G401.6 (cell line): ENCODE data around the gene FAM107B.

Source experiments
- FAIRE-seq: peaks from 2 replicates; lab custom pipeline; 2012; peaks lifted over from hg19 to GRCh38; lab: Jason Lieb, UNC

Gene FAM107B

GRCh38 chr10:14625192-14625631, 149.5 kb downstream of the FAM107B start:
- no peak for FAIRE-seq

GRCh38 chr10:14624600-14624999, 150.1 kb downstream of the FAM107B start:
- no peak for FAIRE-seq

GRCh38 chr10:14623931-14624330, 150.8 kb downstream of the FAM107B start:
- no peak for FAIRE-seq

- FAIRE-seq, result no peak
These were observed 153.7 kb downstream of the FAM107B start for GRCh38 chr10:14621037-14621436.

- no peak for FAIRE-seq
These were observed 156.0 kb downstream of the FAM107B start for GRCh38 chr10:14618674-14619073.

GRCh38 chr10:14617852-14618251, 156.8 kb downstream of the FAM107B start:
- no peak for FAIRE-seq

- FAIRE-seq, result no peak
These were observed 157.6 kb downstream of the FAM107B start for GRCh38 chr10:14616955-14617730.

- FAIRE-seq, result no peak
These were observed 158.2 kb downstream of the FAM107B start for GRCh38 chr10:14616465-14616864.

- no peak for FAIRE-seq
These were observed 161.1 kb downstream of the FAM107B start for GRCh38 chr10:14613588-14613920.

- FAIRE-seq, result no peak
These were observed 161.7 kb downstream of the FAM107B start for GRCh38 chr10:14612873-14613587.

GRCh38 chr10:14611968-14612693, 162.6 kb downstream of the FAM107B start:
- FAIRE-seq, result no peak

- FAIRE-seq, result no peak
These were observed 165.5 kb downstream of the FAM107B start for GRCh38 chr10:14609178-14609577.

- FAIRE-seq, result no peak
These were observed 166.2 kb downstream of the FAM107B start for GRCh38 chr10:14608381-14609001.

GRCh38 chr10:14606633-14607032, 168.1 kb downstream of the FAM107B start:
- FAIRE-seq, result no peak

GRCh38 chr10:14605231-14605925, 169.3 kb downstream of the FAM107B start:
- no peak for FAIRE-seq

- FAIRE-seq, result no peak
These were observed 170.2 kb downstream of the FAM107B start for GRCh38 chr10:14604181-14605142.

- no peak for FAIRE-seq
These were observed 171.1 kb downstream of the FAM107B start for GRCh38 chr10:14603534-14604102.

GRCh38 chr10:14602807-14603533, 171.7 kb downstream of the FAM107B start:
- no peak for FAIRE-seq

GRCh38 chr10:14601872-14602725, 172.6 kb downstream of the FAM107B start:
- FAIRE-seq, result no peak
